Measurements from ENCODE around the gene ZNF581.

GRCh38 chr19:55653651-55654322 is 10.3 kb downstream of the ZNF581 start:
- TF ChIP-seq CTCF (IDR thresholded peaks at IDR 0.05; ENCODE audit: poor library complexity, severe bottlenecking) (peak; percentile 100), POLR2AphosphoS5 (IDR thresholded peaks at IDR 0.05) (peak; percentile 99)
